ENCODE data around the gene CRYBA4. TPM values are rescaled to one million over a fixed set of nuclear protein-coding genes. Genes with fewer than 3 reads are reported as not detected.

CRYBA4 gene
- total RNA-seq, 1 donor, result not detected

- TF ChIP-seq CTCF (IDR thresholded peaks at IDR 0.05; ENCODE audit: insufficient read depth, low read length), result no peak
- DNase-seq (ENCODE audit: low read depth), result no peak
- no peak overlapping the region for H3K4me3 ChIP-seq (ENCODE audit: low read depth, low read length)
These were observed 41.4 kb upstream of the CRYBA4 start for GRCh38 chr22:26580240-26580962.

GRCh38 chr22:26581026-26581425, 40.7 kb upstream of the CRYBA4 start:
- no peak overlapping the region for H3K4me3 ChIP-seq (ENCODE audit: low read depth, low read length)
- no peak for TF ChIP-seq CTCF (IDR thresholded peaks at IDR 0.05; ENCODE audit: insufficient read depth, low read length)
- DNase-seq (ENCODE audit: low read depth), result no peak

- no peak for TF ChIP-seq CTCF (IDR thresholded peaks at IDR 0.05; ENCODE audit: insufficient read depth, low read length)
- H3K4me3 ChIP-seq (ENCODE audit: low read depth, low read length), result no peak overlapping the region
- no peak for DNase-seq (ENCODE audit: low read depth)
These were observed 40.1 kb upstream of the CRYBA4 start for GRCh38 chr22:26581633-26582168.

- no peak for DNase-seq (ENCODE audit: low read depth)
- no peak for TF ChIP-seq CTCF (IDR thresholded peaks at IDR 0.05; ENCODE audit: insufficient read depth, low read length)
These were observed 37.8 kb upstream of the CRYBA4 start for GRCh38 chr22:26584010-26584409.

GRCh38 chr22:26585104-26585790, 36.5 kb upstream of the CRYBA4 start:
- no peak overlapping the region for H3K4me3 ChIP-seq (ENCODE audit: low read depth, low read length)
- peak; percentile 28 for TF ChIP-seq CTCF (IDR thresholded peaks at IDR 0.05; ENCODE audit: insufficient read depth, low read length)
- DNase-seq (ENCODE audit: low read depth), result peak; percentile 70

More at GRCh38 chr22:26584010-26584409, 37.8 kb upstream of the CRYBA4 start:
- no peak overlapping the region for H3K4me3 ChIP-seq (ENCODE audit: low read depth, low read length)

- DNase-seq (ENCODE audit: low read depth), result no peak
- TF ChIP-seq CTCF (IDR thresholded peaks at IDR 0.05; ENCODE audit: insufficient read depth, low read length), result no peak
- H3K4me3 ChIP-seq (ENCODE audit: low read depth, low read length), result no peak overlapping the region
These were observed 35.0 kb upstream of the CRYBA4 start for GRCh38 chr22:26586556-26587325.

Measured in fibroblast of the aortic adventitia (primary cell).